Ishikawa (cell line): ENCODE measurements around the gene CES2.

Experiments
- CEBPB ChIP-seq: IDR thresholded peaks from 2 replicates; pipeline ENCODE4 v1.6.1; 2012
- CREB1 ChIP-seq: IDR thresholded peaks from 2 replicates; pipeline ENCODE4 v1.6.1; 2012; ENCODE audit warnings: low read depth
- EGR1 ChIP-seq: IDR thresholded peaks from 2 replicates; pipeline ENCODE4 v1.6.1; 2012
- EP300 ChIP-seq: IDR thresholded peaks from 2 replicates; pipeline ENCODE4 v1.6.1; 2012; ENCODE audit warnings: borderline replicate concordance
- FOXM1 ChIP-seq: IDR thresholded peaks from 2 replicates; pipeline ENCODE4 v1.6.1; 2012; ENCODE audit warnings: low read depth, borderline replicate concordance
- MAX ChIP-seq: IDR thresholded peaks from 2 replicates; pipeline ENCODE4 v1.6.1; 2012
- NFIC ChIP-seq: IDR thresholded peaks from 2 replicates; pipeline ENCODE4 v1.6.1; 2012
- RAD21 ChIP-seq: IDR thresholded peaks from 2 replicates; pipeline ENCODE4 v1.6.1; 2012; ENCODE audit warnings: low read depth
- REST ChIP-seq: IDR thresholded peaks from 2 replicates; pipeline ENCODE4 v1.6.1; 2012; ENCODE audit warnings: low read depth, mild to moderate bottlenecking
- TAF1 ChIP-seq: IDR thresholded peaks from 2 replicates; pipeline ENCODE4 v1.6.1; 2012; ENCODE audit warnings: low read depth, mild to moderate bottlenecking
- TCF12 ChIP-seq: IDR thresholded peaks from 2 replicates; pipeline ENCODE4 v1.6.1; 2012; ENCODE audit warnings: low read depth
- TEAD4 ChIP-seq: IDR thresholded peaks from 2 replicates; pipeline ENCODE4 v1.6.1; 2012
- USF1 ChIP-seq: IDR thresholded peaks from 2 replicates; pipeline ENCODE4 v1.6.1; 2012
- YY1 ChIP-seq: IDR thresholded peaks from 2 replicates; pipeline ENCODE4 v1.6.1; 2012; ENCODE audit warnings: low read depth
- ZBTB7A ChIP-seq: IDR thresholded peaks from 2 replicates; pipeline ENCODE4 v1.6.1; 2012; ENCODE audit warnings: low read depth

The CES2 gene

GRCh38 chr16:66898207-66898606 lies 37.1 kb upstream of the CES2 start:
- TF ChIP-seq REST, result no peak
- 0 out of 2 replicates have a peak, but pooled peaks have one; percentile 29 for TF ChIP-seq YY1
- no peak for TF ChIP-seq EP300
- TF ChIP-seq TCF12, result 0 out of 2 replicates have a peak, but pooled peaks have one; percentile 19
- peak; percentile 29; the same call in 1 of the 2 replicates for TF ChIP-seq MAX
- TF ChIP-seq TEAD4, result peak; percentile 23; the same call in 1 of the 2 replicates
- no peak for TF ChIP-seq ZBTB7A
- TF ChIP-seq EGR1, result no peak
- TF ChIP-seq CREB1, result no peak

GRCh38 chr16:66898933-66899309 lies 36.4 kb upstream of the CES2 start:
- TF ChIP-seq EP300, result no peak
- no peak for TF ChIP-seq TEAD4

GRCh38 chr16:66899310-66899944 lies 35.9 kb upstream of the CES2 start:
- TF ChIP-seq REST (no peak), ZBTB7A (no peak), CEBPB (peak; percentile 96), NFIC (no peak)

- TF ChIP-seq TEAD4 (no peak), USF1 (peak; percentile 51; the same call in 1 of the 2 replicates), NFIC (peak; percentile 85)
Observed at GRCh38 chr16:66899945-66900710, 35.2 kb upstream of the CES2 start.

DNA sequence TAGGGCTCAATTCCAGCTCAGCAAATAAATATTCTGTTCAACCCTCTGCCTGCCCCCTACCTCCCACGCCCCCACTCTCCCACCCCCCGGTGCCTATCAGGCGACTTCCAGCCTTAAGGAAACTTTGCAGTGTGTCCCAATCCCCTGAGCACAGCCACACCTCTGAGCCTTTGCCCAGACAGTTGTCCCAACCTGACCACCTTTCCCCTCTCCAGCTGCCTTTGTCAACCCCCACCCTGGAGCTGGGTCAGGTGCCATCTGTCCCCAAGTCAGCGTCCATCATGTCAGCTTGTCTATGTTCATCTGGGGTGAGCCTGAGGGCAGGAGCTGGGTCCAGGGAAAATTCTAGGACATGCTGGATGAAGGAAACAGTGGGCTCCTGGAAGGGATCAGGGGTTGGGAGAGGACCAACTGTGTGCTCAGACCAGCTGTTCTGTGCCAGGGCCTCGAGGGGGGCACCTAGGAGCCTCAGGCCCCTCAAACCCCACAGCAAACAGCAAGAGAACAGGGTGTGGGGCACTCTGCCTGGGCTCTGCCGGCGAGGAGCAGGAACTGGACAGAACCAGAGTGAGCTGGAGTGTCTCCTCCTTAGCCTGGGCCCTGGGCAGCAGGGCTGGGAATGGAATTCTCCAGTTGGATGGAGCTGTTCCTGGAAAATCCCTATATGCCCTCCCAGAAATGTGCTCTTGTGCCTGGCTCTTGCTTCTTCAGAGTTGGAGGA lies 34.4 kb upstream of the CES2 start:
- no peak for TF ChIP-seq RAD21
- no peak for TF ChIP-seq EP300
- no peak for TF ChIP-seq TEAD4
- no peak for TF ChIP-seq NFIC
- no peak for TF ChIP-seq MAX
- no peak for TF ChIP-seq USF1
- no peak for TF ChIP-seq EGR1

DNA sequence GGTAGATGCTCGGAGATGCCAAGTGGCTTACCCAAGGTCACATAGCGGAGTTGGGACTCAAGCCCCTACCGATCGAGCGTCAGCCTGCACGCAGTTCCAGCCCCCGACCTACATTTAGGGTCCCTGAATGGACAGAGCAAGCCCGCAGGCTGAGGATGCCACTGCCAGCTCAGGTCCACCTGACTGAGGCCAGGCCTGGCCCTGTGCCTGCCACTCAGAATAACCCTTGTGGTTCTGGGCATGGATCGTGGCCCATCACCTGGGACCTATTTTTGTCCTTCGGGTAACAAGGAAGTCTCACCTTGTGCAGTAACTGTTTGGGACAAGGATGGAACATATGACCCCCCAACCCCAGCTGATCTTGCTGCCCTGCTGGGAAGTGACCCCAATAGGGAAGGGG lies 33.7 kb upstream of the CES2 start:
- TF ChIP-seq CREB1 (no peak), RAD21 (no peak), ZBTB7A (no peak), CEBPB (no peak), TAF1 (no peak), EGR1 (no peak), YY1 (no peak), MAX (no peak), EP300 (no peak), REST (no peak), NFIC (no peak), TEAD4 (no peak), USF1 (no peak), TCF12 (no peak), FOXM1 (no peak)
